Neural cell (in vitro differentiated cells): ENCODE data around the gene PRAMEF20. TPM values are rescaled to one million over a fixed set of nuclear protein-coding genes. Genes with fewer than 3 reads are reported as not detected.

ENCODE experiments used
- H2AFZ ChIP-seq: fragments of 200-600, 300-800 bp; sonication (generic), shearing (Covaris generic); 2 replicates; pipeline ENCODE4 v1.6.0; 2014; ENCODE audit warnings: low read depth, mild to moderate bottlenecking, antibody characterized with exemption, low read length, moderate library complexity
- H3F3A ChIP-seq: fragments of 200-600 bp; shearing (Covaris generic); 2 replicates; pipeline ENCODE4 v1.6.1; 2016; ENCODE audit warnings: mild to moderate bottlenecking, moderate library complexity, mixed read lengths, antibody characterized with exemption, low read length; ENCODE audit not compliant: insufficient read depth, poor library complexity, severe bottlenecking
- H3K27ac ChIP-seq: fragments of 200-600, 300-800 bp; sonication (generic), shearing (Covaris generic); 2 replicates; pipeline ENCODE4 v1.5.1; 2014; ENCODE audit warnings: mild to moderate bottlenecking, low read length, moderate library complexity
- H3K27me3 ChIP-seq: fragments of 300-800, 200-600 bp; sonication (generic), shearing (Covaris generic); 2 replicates; pipeline ENCODE4 v1.6.0; 2014; ENCODE audit warnings: mild to moderate bottlenecking, low read depth, low read length, moderate library complexity; ENCODE audit not compliant: insufficient read depth
- H3K36me3 ChIP-seq: fragments of 300-800, 200-600 bp; sonication (generic), shearing (Covaris generic); 2 replicates; pipeline ENCODE4 v1.5.1; 2014; ENCODE audit warnings: mild to moderate bottlenecking, antibody characterized with exemption, low read length, moderate library complexity; ENCODE audit not compliant: insufficient read depth
- H3K4me2 ChIP-seq: fragments of 300-800, 200-600 bp; sonication (generic), shearing (Covaris generic); 2 replicates; pipeline ENCODE4 v1.6.0; 2014; ENCODE audit warnings: mild to moderate bottlenecking, low read length
- H3K4me3 ChIP-seq: fragments of 300-800, 200-600 bp; sonication (generic), shearing (Covaris generic); 2 replicates; pipeline ENCODE4 v1.5.1; 2014; ENCODE audit warnings: mild to moderate bottlenecking, low read length, moderate library complexity
- H3K79me2 ChIP-seq: fragments of 200-600 bp; shearing (Covaris generic); replicated peaks from 2 replicates; pipeline ENCODE4 v1.6.0; 2014; ENCODE audit warnings: mild to moderate bottlenecking, low read length, moderate library complexity; ENCODE audit not compliant: insufficient read depth
- H3K9ac ChIP-seq: fragments of 300-800, 200-600 bp; sonication (generic), shearing (Covaris generic); 2 replicates; pipeline ENCODE4 v1.6.1; 2016; ENCODE audit warnings: mild to moderate bottlenecking, low read length, mixed read lengths
- H3K9me2 ChIP-seq: fragments of 200-600 bp; shearing (Covaris generic); 2 replicates; pipeline ENCODE4 v1.6.1; 2016; ENCODE audit warnings: mild to moderate bottlenecking, low read length, mixed read lengths; ENCODE audit not compliant: insufficient read depth
- H3K9me3 ChIP-seq: fragments of 200-600, 300-800 bp; sonication (generic), shearing (Covaris generic); 2 replicates; pipeline ENCODE4 v1.6.1; 2016; ENCODE audit warnings: mild to moderate bottlenecking, mixed run types, low read length, moderate library complexity, mixed read lengths
- H4K20me1 ChIP-seq: fragments of 200-600 bp; shearing (Covaris generic); 2 replicates; pipeline ENCODE4 v1.6.1; 2016; ENCODE audit warnings: mild to moderate bottlenecking, mixed run types; ENCODE audit not compliant: insufficient read depth
- CTCF ChIP-seq: fragments of 450-650 bp; IDR thresholded peaks from 2 replicates; pipeline ENCODE4 v1.5.1; 2014; ENCODE audit warnings: antibody characterized with exemption, mild to moderate bottlenecking, moderate library complexity; ENCODE audit not compliant: poor library complexity, severe bottlenecking
- MXI1 ChIP-seq: fragments of 450-650 bp; conservative IDR thresholded peaks from 2 replicates; pipeline ENCODE4 v1.6.1; 2014; ENCODE audit warnings: antibody characterized with exemption, mild to moderate bottlenecking; ENCODE audit not compliant: poor library complexity, severe bottlenecking
- RAD21 ChIP-seq: fragments of 450-650 bp; conservative IDR thresholded peaks from 2 replicates; pipeline ENCODE4 v1.6.1; 2014; ENCODE audit warnings: antibody characterized with exemption, mild to moderate bottlenecking, moderate library complexity
- REST ChIP-seq: IDR thresholded peaks from 2 replicates; pipeline ENCODE4 v1.6.1; 2012; ENCODE audit warnings: borderline replicate concordance
- TAF1 ChIP-seq: IDR thresholded peaks from 2 replicates; pipeline ENCODE4 v1.6.1; 2012; ENCODE audit warnings: low read depth
- polyA plus RNA-seq: library from polyadenylated mRNA; depleted of rRNA; stranded (reverse); fragments of >200 nt; gene quantifications from 2 replicates; pipeline ENCODE4 v1.2.3, GENCODE V29; 2014

Gene PRAMEF20
- polyA plus RNA-seq, 1 donor from 2014 or later: not detected

GRCh38 chr1:13465515-13465914, 55.3 kb downstream of the PRAMEF20 start:
- no peak overlapping the region for H3K27ac ChIP-seq
- no peaks in the 10 kb centered on the region for H4K20me1 ChIP-seq
- no peaks in the 10 kb centered on the region for H3K27me3 ChIP-seq
- TF ChIP-seq REST (no peak), TAF1 (no peak)
- H3K36me3 ChIP-seq: no peaks in the 10 kb centered on the region
- H3K9me3 ChIP-seq: no peaks in the 10 kb centered on the region
- no peak overlapping the region for H3K9ac ChIP-seq
- H2AFZ ChIP-seq: no peak overlapping the region
- H3F3A ChIP-seq: no peaks in the 10 kb centered on the region
- no peaks in the 10 kb centered on the region for H3K9me2 ChIP-seq
- no peak overlapping the region for H3K4me2 ChIP-seq
- H3K79me2 ChIP-seq: no peaks in the 10 kb centered on the region
- no peak overlapping the region for H3K4me3 ChIP-seq

- Histone ChIP-seq H3K4me2 (no peak overlapping the region), H3K27ac (no peak overlapping the region), H3K27me3 (no peaks in the 10 kb centered on the region), H3K4me3 (no peak overlapping the region), H3F3A (no peaks in the 10 kb centered on the region), H3K36me3 (no peaks in the 10 kb centered on the region), H4K20me1 (no peaks in the 10 kb centered on the region), H3K9me3 (no peaks in the 10 kb centered on the region), H3K9ac (no peak overlapping the region), H2AFZ (no peak overlapping the region), H3K79me2 (no peaks in the 10 kb centered on the region), H3K9me2 (no peaks in the 10 kb centered on the region)
- TF ChIP-seq MXI1 (no peak), RAD21 (peak; percentile 33), CTCF (peak; percentile 47)
Measured at GRCh38 chr1:13469343-13469742, 59.1 kb downstream of the PRAMEF20 start.

Other genes starting within 250 kb of the PRAMEF20 start
- not detected in 2 replicates for gene HNRNPCL4, start 244.8 kb upstream of the PRAMEF20 start, polyA plus RNA-seq
- gene PRAMEF9, start 238.6 kb upstream of the PRAMEF20 start, polyA plus RNA-seq: not detected in 2 replicates
- not detected in 2 replicates for gene PRAMEF13, start 209.0 kb upstream of the PRAMEF20 start, polyA plus RNA-seq
- gene PRAMEF18, start 184.3 kb upstream of the PRAMEF20 start, polyA plus RNA-seq: not detected in 2 replicates
- not detected in 2 replicates for gene PRAMEF5, start 156.3 kb upstream of the PRAMEF20 start, polyA plus RNA-seq
- not detected in 2 replicates for gene PRAMEF8, start 125.3 kb upstream of the PRAMEF20 start, polyA plus RNA-seq
- not detected in 2 replicates for gene PRAMEF33, start 106.9 kb upstream of the PRAMEF20 start, polyA plus RNA-seq
- gene PRAMEF15, start 94.9 kb upstream of the PRAMEF20 start, polyA plus RNA-seq: not detected in 2 replicates
- not detected in 2 replicates for gene PRAMEF14, start 63.3 kb upstream of the PRAMEF20 start, polyA plus RNA-seq
- gene PRAMEF19, start 38.5 kb upstream of the PRAMEF20 start, polyA plus RNA-seq: not detected in 2 replicates
- gene PRAMEF17, start 20.8 kb upstream of the PRAMEF20 start, polyA plus RNA-seq: not detected in 2 replicates
- gene LRRC38, start 103.6 kb downstream of the PRAMEF20 start, polyA plus RNA-seq: not detected in 2 replicates
- gene PDPN, start 173.4 kb downstream of the PRAMEF20 start, polyA plus RNA-seq: 0.16 and 0.63 TPM in 2 replicates